H9 (cell line): ENCODE data around the gene ADAMTS15. TPM values are rescaled to one million over a fixed set of nuclear protein-coding genes. Genes with fewer than 3 reads are reported as not detected.

Experiments used
- DNase-seq: peaks from one replicate; pipeline ENCODE4 v3.0.0-alpha.2; 2017
- H2AFZ ChIP-seq: one replicate; pipeline ENCODE4 v1.6.1; 2013; ENCODE audit warnings: mild to moderate bottlenecking, low read length, control low read depth, moderate library complexity
- H2AK5ac ChIP-seq: 2 replicates; pipeline ENCODE4 v1.6.1; 2013; ENCODE audit warnings: low read length, control low read depth, mixed read lengths; ENCODE audit not compliant: insufficient read length
- H2BK120ac ChIP-seq: one replicate; pipeline ENCODE4 v1.6.1; 2013; ENCODE audit warnings: low read depth, mild to moderate bottlenecking, low read length, control low read depth, inconsistent platforms; ENCODE audit not compliant: poor library complexity, severe bottlenecking
- H2BK12ac ChIP-seq: 2 replicates; pipeline ENCODE4 v1.6.1; 2013; ENCODE audit warnings: low read length, control low read depth, mixed read lengths, low read depth; ENCODE audit not compliant: insufficient read length
- H2BK15ac ChIP-seq: 2 replicates; pipeline ENCODE4 v1.6.1; 2013; ENCODE audit warnings: low read depth, low read length, control low read depth
- H2BK20ac ChIP-seq: one replicate; pipeline ENCODE4 v1.6.1; 2013; ENCODE audit warnings: low read depth, mild to moderate bottlenecking, low read length, control low read depth, inconsistent platforms; ENCODE audit not compliant: poor library complexity, severe bottlenecking
- H2BK5ac ChIP-seq: 2 replicates; pipeline ENCODE4 v1.6.1; 2013; ENCODE audit warnings: low read length, control low read depth, mixed read lengths; ENCODE audit not compliant: insufficient read length
- H3K14ac ChIP-seq: 2 replicates; pipeline ENCODE4 v1.6.1; 2013; ENCODE audit warnings: low read length, control low read depth; ENCODE audit not compliant: insufficient read depth
- H3K18ac ChIP-seq: 2 replicates; pipeline ENCODE4 v1.6.1; 2013; ENCODE audit warnings: low read depth, mild to moderate bottlenecking, mixed read lengths, low read length, control low read depth; ENCODE audit not compliant: insufficient read length
- H3K23ac ChIP-seq: 2 replicates; pipeline ENCODE4 v1.6.1; 2013; ENCODE audit warnings: low read length, control low read depth, mixed read lengths, low read depth; ENCODE audit not compliant: insufficient read length
- H3K23me2 ChIP-seq: 2 replicates; pipeline ENCODE4 v1.6.1; 2013; ENCODE audit warnings: low read depth, mild to moderate bottlenecking, mixed read lengths, low read length, control low read depth; ENCODE audit not compliant: insufficient read length, poor library complexity, severe bottlenecking
- H3K27ac ChIP-seq: 2 replicates; pipeline ENCODE4 v1.5.1; 2013; ENCODE audit warnings: low read length, control low read depth, mixed read lengths, low read depth; ENCODE audit not compliant: insufficient read length
- H3K27me3 ChIP-seq: 2 replicates; pipeline ENCODE4 v1.6.1; 2013; ENCODE audit warnings: low read length, control low read depth, inconsistent platforms; ENCODE audit not compliant: insufficient read depth
- H3K4ac ChIP-seq: 2 replicates; pipeline ENCODE4 v1.6.1; 2013; ENCODE audit warnings: low read depth, mild to moderate bottlenecking, control low read depth, inconsistent platforms, low read length, moderate library complexity
- H3K4me1 ChIP-seq: 2 replicates; pipeline ENCODE4 v1.6.1; 2013; ENCODE audit warnings: low read length, control low read depth, inconsistent platforms; ENCODE audit not compliant: insufficient read depth
- H3K4me2 ChIP-seq: 2 replicates; pipeline ENCODE4 v1.6.1; 2013; ENCODE audit warnings: low read length, control low read depth, mixed read lengths; ENCODE audit not compliant: insufficient read length, insufficient read depth
- H3K56ac ChIP-seq: 2 replicates; pipeline ENCODE4 v1.6.1; 2013; ENCODE audit warnings: low read depth, mild to moderate bottlenecking, mixed read lengths, low read length, control low read depth; ENCODE audit not compliant: insufficient read length
- H3K79me1 ChIP-seq: 2 replicates; pipeline ENCODE4 v1.6.1; 2013; ENCODE audit warnings: low read depth, mild to moderate bottlenecking, moderate library complexity, low read length, control low read depth, inconsistent platforms; ENCODE audit not compliant: insufficient read depth, poor library complexity, severe bottlenecking
- H3K79me2 ChIP-seq: 2 replicates; pipeline ENCODE4 v1.6.1; 2013; ENCODE audit warnings: low read length, control low read depth, inconsistent platforms; ENCODE audit not compliant: insufficient read depth
- H3K9ac ChIP-seq: 2 replicates; pipeline ENCODE4 v1.6.1; 2013; ENCODE audit warnings: low read length, control low read depth, mixed read lengths; ENCODE audit not compliant: insufficient read length; ENCODE audit errors: extremely low read depth
- H3K9me3 ChIP-seq: one replicate; pipeline ENCODE4 v1.6.1; 2013; ENCODE audit warnings: low read depth, low read length, inconsistent platforms; ENCODE audit not compliant: control insufficient read depth
- H3T11ph ChIP-seq: one replicate; pipeline ENCODE4 v1.6.1; 2013; ENCODE audit warnings: mild to moderate bottlenecking, low read length, control low read depth, inconsistent platforms
- H4K20me1 ChIP-seq: one replicate; pipeline ENCODE4 v1.6.1; 2013; ENCODE audit not compliant: control insufficient read depth, insufficient read length, insufficient read depth
- H4K5ac ChIP-seq: 2 replicates; pipeline ENCODE4 v1.6.1; 2013; ENCODE audit warnings: low read depth, mild to moderate bottlenecking, mixed read lengths, low read length, control low read depth; ENCODE audit not compliant: insufficient read length
- H4K8ac ChIP-seq: replicated peaks from 2 replicates; pipeline ENCODE4 v1.6.1; 2013; ENCODE audit warnings: low read length, control low read depth, mixed read lengths, low read depth; ENCODE audit not compliant: insufficient read length
- H4K91ac ChIP-seq: 2 replicates; pipeline ENCODE4 v1.6.1; 2013; ENCODE audit warnings: low read depth, mild to moderate bottlenecking, moderate library complexity, mixed read lengths, low read length, control low read depth; ENCODE audit not compliant: insufficient read length
- H3K27ac Mint-ChIP-seq, 3 experiments: 2 replicates in 2 of 3; 3 replicates in 1 of 3; pipeline ENCODE4 v1.8.0; 2020 to 2021; ENCODE audit warnings: mixed read lengths in 3 of 3, mild to moderate bottlenecking in 1 of 3, moderate library complexity in 1 of 3
- H3K27me3 Mint-ChIP-seq: 2 replicates; pipeline ENCODE4 v1.8.0; 2021; ENCODE audit warnings: low read depth, mild to moderate bottlenecking, moderate library complexity, mixed read lengths
- H3K36me3 Mint-ChIP-seq, 3 experiments: 2 replicates in 2 of 3; 3 replicates in 1 of 3; pipeline ENCODE4 v1.8.0; 2020 to 2021; ENCODE audit warnings: low read depth in 3 of 3, mixed read lengths in 3 of 3; ENCODE audit not compliant: insufficient read depth in 1 of 3
- H3K4me1 Mint-ChIP-seq, 2 experiments: 2 replicates each; pipeline ENCODE4 v1.8.0; 2020; ENCODE audit warnings: mixed read lengths in 2 of 2
- H3K4me3 Mint-ChIP-seq, 2 experiments: 2 replicates in 1 of 2; 3 replicates in 1 of 2; pipeline ENCODE4 v1.8.0; 2020 to 2021; ENCODE audit warnings: mild to moderate bottlenecking in 2 of 2, mixed read lengths in 2 of 2, moderate library complexity in 1 of 2
- H3K9me3 Mint-ChIP-seq, 2 experiments: 2 replicates in 1 of 2; 3 replicates in 1 of 2; pipeline ENCODE4 v1.8.0; 2020; ENCODE audit warnings: mild to moderate bottlenecking in 2 of 2, mixed read lengths in 2 of 2, moderate library complexity in 1 of 2
- WGBS: extraction: QIAGEN DNeasy Blood & Tissue Kit; methylation state at CpG from one replicate; pipeline ENCODE4 v1.1.7; 2013; ENCODE audit warnings: missing lambda C conversion rate, low lambda C conversion rate, mixed read lengths; ENCODE audit not compliant: insufficient read length; ENCODE audit errors: extremely low coverage; 5-methylcytosine and 5-hydroxymethylcytosine counted together
- total RNA-seq: library from RNA; stranded (reverse); gene quantifications from 2 replicates; pipeline ENCODE4 v1.2.1, GENCODE V29; 2021
- TF ChIP-seq, protein P1 (sequence below): fragments of 200-600 bp; sonication (generic); conservative IDR thresholded peaks from 3 replicates; pipeline ENCODE4 v1.8.0; 2021; ENCODE audit warnings: antibody characterized with exemption, mild to moderate bottlenecking

The ADAMTS15 gene
- total RNA-seq, 1 experiment from 2014 or later, result 1.3 TPM

- Histone ChIP-seq H3K18ac (no peak overlapping the region), H3K79me2 (no peaks in the 10 kb centered on the region), H2AK5ac (no peak overlapping the region), H3K27me3 (no peaks in the 10 kb centered on the region), H2BK12ac (no peak overlapping the region), H2AFZ (no peak overlapping the region), H3K9ac (no peak overlapping the region), H4K20me1 (no peaks in the 10 kb centered on the region), H2BK20ac (no peak overlapping the region), H3K23ac (no peak overlapping the region), H3K56ac (no peak overlapping the region), H3K4me1 (peaks cover 6% of the 10 kb centered on the region; the same call in 1 of the 2 replicates), H2BK5ac (no peak overlapping the region), H3K4me2 (no peak overlapping the region), H4K91ac (no peak overlapping the region), H3K4ac (no peak overlapping the region), H2BK120ac (no peak overlapping the region), H4K8ac (no peak overlapping the region), H2BK15ac (no peak overlapping the region), H3T11ph (no peak overlapping the region), H3K27ac (no peak overlapping the region), H4K5ac (no peak overlapping the region), H3K9me3 (peaks cover 5% of the 10 kb centered on the region), H3K14ac (no peak overlapping the region), H3K23me2 (no peaks in the 10 kb centered on the region), H3K79me1 (no peaks in the 10 kb centered on the region)
- peaks cover 8% of the 10 kb centered on the region for H3K27me3 Mint-ChIP-seq
- H3K36me3 Mint-ChIP-seq, result peaks cover 7 to 12% (median 8%) of the 10 kb centered on the region in 3 experiments; a peak in 6 of 7 replicates
- DNase-seq, result no peak
- peaks cover 10% of the 10 kb centered on the region in 2 experiments for H3K9me3 Mint-ChIP-seq
- H3K27ac Mint-ChIP-seq, result no peak overlapping the region
- no peak overlapping the region for H3K4me3 Mint-ChIP-seq
- TF ChIP-seq, protein P1, sequence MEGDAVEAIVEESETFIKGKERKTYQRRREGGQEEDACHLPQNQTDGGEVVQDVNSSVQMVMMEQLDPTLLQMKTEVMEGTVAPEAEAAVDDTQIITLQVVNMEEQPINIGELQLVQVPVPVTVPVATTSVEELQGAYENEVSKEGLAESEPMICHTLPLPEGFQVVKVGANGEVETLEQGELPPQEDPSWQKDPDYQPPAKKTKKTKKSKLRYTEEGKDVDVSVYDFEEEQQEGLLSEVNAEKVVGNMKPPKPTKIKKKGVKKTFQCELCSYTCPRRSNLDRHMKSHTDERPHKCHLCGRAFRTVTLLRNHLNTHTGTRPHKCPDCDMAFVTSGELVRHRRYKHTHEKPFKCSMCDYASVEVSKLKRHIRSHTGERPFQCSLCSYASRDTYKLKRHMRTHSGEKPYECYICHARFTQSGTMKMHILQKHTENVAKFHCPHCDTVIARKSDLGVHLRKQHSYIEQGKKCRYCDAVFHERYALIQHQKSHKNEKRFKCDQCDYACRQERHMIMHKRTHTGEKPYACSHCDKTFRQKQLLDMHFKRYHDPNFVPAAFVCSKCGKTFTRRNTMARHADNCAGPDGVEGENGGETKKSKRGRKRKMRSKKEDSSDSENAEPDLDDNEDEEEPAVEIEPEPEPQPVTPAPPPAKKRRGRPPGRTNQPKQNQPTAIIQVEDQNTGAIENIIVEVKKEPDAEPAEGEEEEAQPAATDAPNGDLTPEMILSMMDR, result no peak
- H3K4me1 Mint-ChIP-seq, result peaks cover 18 to 26% of the 10 kb centered on the region in 2 experiments
- WGBS, result no CpG with 5 or more reads among the region's 4 CpGs
These were observed 64.2 kb downstream of the ADAMTS15 start for GRCh38 chr11:130512662-130513061.
